GM23338 (cell line): ENCODE results near the gene CORO2A. TPM values are rescaled to one million over a fixed set of nuclear protein-coding genes. Genes with fewer than 3 reads are reported as not detected.

Experiments
- ATAC-seq: fragments of 200-7000 bp; cut with Tn5 transposase; 3 replicates; pipeline ENCODE4 v1.9.1; 2020
- DNase-seq: peaks from one replicate; pipeline ENCODE4 v3.0.0-alpha.2; 2015; ENCODE audit warnings: low spot score
- H2AFZ ChIP-seq: fragments of 200-600 bp; sonication (generic); 2 replicates; pipeline ENCODE4 v1.8.0; 2016; ENCODE audit warnings: antibody characterized with exemption, mild to moderate bottlenecking, moderate library complexity
- H3F3A ChIP-seq: fragments of 200-600 bp; sonication (generic); replicated peaks from 2 replicates; pipeline ENCODE4 v1.8.0; 2017; ENCODE audit warnings: antibody characterized with exemption, mixed run types, low read depth
- H3K27ac ChIP-seq: fragments of 200-600 bp; sonication (generic); 2 replicates; pipeline ENCODE4 v1.6.1; 2016; ENCODE audit warnings: low read depth
- H3K27me3 ChIP-seq: fragments of 200-600 bp; sonication (generic); 2 replicates; pipeline ENCODE4 v1.8.0; 2016; ENCODE audit warnings: mild to moderate bottlenecking, mixed run types, moderate library complexity; ENCODE audit not compliant: insufficient read depth
- H3K36me3 ChIP-seq: fragments of 200-600 bp; sonication (generic); 2 replicates; pipeline ENCODE4 v1.8.0; 2016; ENCODE audit warnings: mild to moderate bottlenecking; ENCODE audit not compliant: insufficient read depth
- H3K4me1 ChIP-seq: fragments of 200-600 bp; sonication (generic); 2 replicates; pipeline ENCODE4 v1.8.0; 2016; ENCODE audit warnings: mild to moderate bottlenecking, moderate library complexity; ENCODE audit not compliant: insufficient read depth
- H3K4me2 ChIP-seq: fragments of 200-600 bp; sonication (generic); 2 replicates; pipeline ENCODE4 v1.7.1; 2017; ENCODE audit warnings: mixed run types
- H3K4me3 ChIP-seq: fragments of 200-600 bp; sonication (generic); 2 replicates; pipeline ENCODE4 v1.6.1; 2016; ENCODE audit warnings: mixed run types
- H3K79me2 ChIP-seq: fragments of 200-600 bp; sonication (generic); replicated peaks from 2 replicates; pipeline ENCODE4 v1.8.0; 2017; ENCODE audit warnings: mild to moderate bottlenecking; ENCODE audit not compliant: insufficient read depth
- H3K9me2 ChIP-seq: fragments of 200-600 bp; sonication (generic); 2 replicates; pipeline ENCODE4 v1.8.0; 2017; ENCODE audit not compliant: insufficient read depth
- H4K20me1 ChIP-seq: fragments of 200-600 bp; sonication (generic); replicated peaks from 2 replicates; pipeline ENCODE4 v1.8.0; 2017; ENCODE audit warnings: mild to moderate bottlenecking; ENCODE audit not compliant: insufficient read depth
- H3K27ac Mint-ChIP-seq: 2 replicates; pipeline ENCODE4 v1.8.0; 2020; ENCODE audit warnings: inconsistent platforms, mild to moderate bottlenecking, moderate library complexity, mixed read lengths
- H3K27me3 Mint-ChIP-seq: 3 replicates; pipeline ENCODE4 v1.8.0; 2022; ENCODE audit warnings: low read depth, mild to moderate bottlenecking, moderate library complexity, mixed read lengths, inconsistent platforms; ENCODE audit not compliant: insufficient read depth, poor library complexity
- H3K36me3 Mint-ChIP-seq: 3 replicates; pipeline ENCODE4 v1.8.0; 2021; ENCODE audit warnings: low read depth, mild to moderate bottlenecking, inconsistent platforms, moderate library complexity, mixed read lengths
- H3K4me1 Mint-ChIP-seq: 3 replicates; pipeline ENCODE4 v1.8.0; 2020; ENCODE audit warnings: mild to moderate bottlenecking, inconsistent platforms, mixed read lengths
- H3K4me3 Mint-ChIP-seq: 3 replicates; pipeline ENCODE4 v1.8.0; 2021; ENCODE audit warnings: moderate library complexity, mild to moderate bottlenecking, inconsistent platforms, mixed read lengths
- H3K9me3 Mint-ChIP-seq: 3 replicates; pipeline ENCODE4 v1.8.0; 2020; ENCODE audit warnings: moderate library complexity, mild to moderate bottlenecking, inconsistent platforms, mixed read lengths
- ETS1 ChIP-seq: IDR thresholded peaks from 2 replicates; pipeline ENCODE4 v1.6.1; 2016; ENCODE audit warnings: antibody characterized with exemption
- EZH2 ChIP-seq: fragments of 200-600 bp; sonication (generic); IDR thresholded peaks from one replicate; pipeline ENCODE4 v1.8.0; 2017; ENCODE audit warnings: antibody characterized with exemption, mild to moderate bottlenecking, low read depth; ENCODE audit not compliant: unreplicated experiment
- POLR2AphosphoS5 ChIP-seq: IDR thresholded peaks from 2 replicates; pipeline ENCODE4 v1.6.1; 2016; ENCODE audit warnings: antibody characterized with exemption, low read depth
- ZNF331 ChIP-seq: fragments of 250-450 bp; sonication (Bioruptor Pico); IDR thresholded peaks from 2 replicates; pipeline ENCODE4 v1.5.0; 2020; ENCODE audit warnings: low read depth, mild to moderate bottlenecking, moderate library complexity
- polyA plus RNA-seq: library from polyadenylated mRNA; unstranded; fragments of >200 nt; fragmentation: Nextera tagmentation; extraction: Ambion mirVana; gene quantifications from 2 replicates; pipeline ENCODE4 v1.2.1, GENCODE V29; 2016
- total RNA-seq: library from RNA; depleted of rRNA; stranded (reverse); fragments of >200 nt; shearing (Covaris generic); gene quantifications from 2 replicates; pipeline ENCODE4 v1.2.3, GENCODE V29; 2014
- TF ChIP-seq, protein P1 (sequence below), 2 experiments: fragments of 200-600 bp in 1 of 2; sonication (generic) in 1 of 2; conservative IDR thresholded peaks; 2 replicates each; pipeline versions ENCODE4 v1.5.1 to v1.6.1; 2016 to 2017; ENCODE audit warnings: antibody characterized with exemption in 2 of 2, low read depth in 2 of 2, mild to moderate bottlenecking in 2 of 2, moderate library complexity in 1 of 2

CORO2A gene
- total and polyA plus RNA-seq, 2 experiments from 2014 or later = 12.9 to 27.6 TPM

- ATAC-seq (no peak), DNase-seq (no peak)
- Histone ChIP-seq H3K79me2 (no peaks in the 10 kb centered on the region), H3K27ac (peak overlapping the region; percentile 75; the same call in 1 of the 2 replicates), H2AFZ (no peak overlapping the region), H3K9me2 (no peaks in the 10 kb centered on the region), H4K20me1 (no peaks in the 10 kb centered on the region; the same call in 1 of the 2 replicates), H3K4me2 (peak overlapping the region; percentile 69), H3K4me1 (peaks cover 27% of the 10 kb centered on the region), H3F3A (0 out of 2 replicates have a peak, but pooled peaks cover 9% of the 10 kb centered on the region), H3K36me3 (peaks cover 9% of the 10 kb centered on the region; the same call in 1 of the 2 replicates), H3K4me3 (no peak overlapping the region), H3K27me3 (peaks cover 18% of the 10 kb centered on the region; the same call in 1 of the 2 replicates)
- Mint-ChIP-seq H3K27me3 (peaks cover 18% of the 10 kb centered on the region), H3K4me1 (peaks cover 38% of the 10 kb centered on the region), H3K9me3 (peaks cover 6% of the 10 kb centered on the region; the same call in 2 of the 3 replicates), H3K4me3 (peak overlapping the region; percentile 59; the same call in 2 of the 3 replicates), H3K36me3 (peaks cover 33% of the 10 kb centered on the region), H3K27ac (0 out of 2 replicates have a peak overlapping the region, but pooled peaks have one; percentile 8)
- TF ChIP-seq ZNF331 (CRISPR knock-in tag) (no peak), EZH2 (no peak)
- TF ChIP-seq, protein P1, sequence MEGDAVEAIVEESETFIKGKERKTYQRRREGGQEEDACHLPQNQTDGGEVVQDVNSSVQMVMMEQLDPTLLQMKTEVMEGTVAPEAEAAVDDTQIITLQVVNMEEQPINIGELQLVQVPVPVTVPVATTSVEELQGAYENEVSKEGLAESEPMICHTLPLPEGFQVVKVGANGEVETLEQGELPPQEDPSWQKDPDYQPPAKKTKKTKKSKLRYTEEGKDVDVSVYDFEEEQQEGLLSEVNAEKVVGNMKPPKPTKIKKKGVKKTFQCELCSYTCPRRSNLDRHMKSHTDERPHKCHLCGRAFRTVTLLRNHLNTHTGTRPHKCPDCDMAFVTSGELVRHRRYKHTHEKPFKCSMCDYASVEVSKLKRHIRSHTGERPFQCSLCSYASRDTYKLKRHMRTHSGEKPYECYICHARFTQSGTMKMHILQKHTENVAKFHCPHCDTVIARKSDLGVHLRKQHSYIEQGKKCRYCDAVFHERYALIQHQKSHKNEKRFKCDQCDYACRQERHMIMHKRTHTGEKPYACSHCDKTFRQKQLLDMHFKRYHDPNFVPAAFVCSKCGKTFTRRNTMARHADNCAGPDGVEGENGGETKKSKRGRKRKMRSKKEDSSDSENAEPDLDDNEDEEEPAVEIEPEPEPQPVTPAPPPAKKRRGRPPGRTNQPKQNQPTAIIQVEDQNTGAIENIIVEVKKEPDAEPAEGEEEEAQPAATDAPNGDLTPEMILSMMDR (conservative IDR thresholded peaks at IDR 0.05; ENCODE audit: low read depth in 2 of 2) = no peak
Measured at GRCh38 chr9:98086461-98086860, 106.0 kb downstream of the CORO2A start.

DNA sequence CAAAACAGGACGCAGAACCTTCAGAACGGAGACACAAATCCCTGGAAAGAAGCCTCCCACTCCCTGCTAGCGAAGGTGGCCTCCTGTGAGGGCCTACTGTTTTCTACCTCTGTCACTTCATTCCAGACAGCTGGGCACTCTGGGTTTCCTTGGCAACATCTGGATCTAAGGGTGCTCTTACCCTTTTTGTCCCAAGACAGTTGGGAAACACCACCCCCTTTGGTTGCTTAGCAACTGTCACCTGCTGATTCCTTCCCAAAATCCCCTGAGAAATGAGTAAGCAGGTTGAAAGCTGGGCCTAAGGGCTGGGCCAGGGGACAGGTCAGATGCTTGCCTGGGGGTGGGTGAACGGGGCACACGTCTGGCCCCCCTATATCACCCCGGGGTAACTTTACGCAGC is 106.5 kb downstream of the CORO2A start:
- ATAC-seq = peak; percentile 19
- peak overlapping the region; percentile 69; the same call in 1 of the 2 replicates for H3K4me2 ChIP-seq

More for the DNA sequence above, 106.5 kb downstream of the CORO2A start:
- H3K27ac Mint-ChIP-seq = 0 out of 2 replicates have a peak overlapping the region, but pooled peaks have one; percentile 8
- DNase-seq = peak; percentile 83
- H3K36me3 ChIP-seq = peaks cover 14% of the 10 kb centered on the region
- no peaks in the 10 kb centered on the region for H3K9me2 ChIP-seq
- H3K27me3 Mint-ChIP-seq = peaks cover 18% of the 10 kb centered on the region
- TF ChIP-seq POLR2AphosphoS5 (0 out of 2 replicates have a peak, but pooled peaks have one; percentile 25), ETS1 (no peak)
- no peak overlapping the region; the same call in 2 of the 3 replicates for H3K4me3 Mint-ChIP-seq
- H3K36me3 Mint-ChIP-seq = peaks cover 38% of the 10 kb centered on the region
- peaks cover 34% of the 10 kb centered on the region for H3K4me1 Mint-ChIP-seq
- H3F3A ChIP-seq = 0 out of 2 replicates have a peak, but pooled peaks cover 9% of the 10 kb centered on the region
- no peak overlapping the region for H2AFZ ChIP-seq
- H3K79me2 ChIP-seq = no peaks in the 10 kb centered on the region
- H4K20me1 ChIP-seq = no peaks in the 10 kb centered on the region; the same call in 1 of the 2 replicates
- peaks cover 22% of the 10 kb centered on the region for H3K4me1 ChIP-seq
- no peak overlapping the region for H3K4me3 ChIP-seq
- peaks cover 18% of the 10 kb centered on the region; the same call in 1 of the 2 replicates for H3K27me3 ChIP-seq
- peaks cover 6% of the 10 kb centered on the region; the same call in 2 of the 3 replicates for H3K9me3 Mint-ChIP-seq
- H3K27ac ChIP-seq = 0 out of 2 replicates have a peak overlapping the region, but pooled peaks have one; percentile 75
